GM18508 (cell line): ENCODE results near the gene ARHGAP21.
"Not testable (repeated sequence)": the region's sequence is repeated elsewhere in the genome, so short reads cannot be mapped to it uniquely, and the experiment has no call there.

Experiments
- ATAC-seq: cut with Tn5 transposase; IDR thresholded peaks from one replicate; pipeline ENCODE4 v1.9.1; 2021; ENCODE audit warnings: moderate number of reproducible peaks; ENCODE audit not compliant: insufficient read depth, unreplicated experiment

The ARHGAP21 gene

GRCh38 chr10:24643679-24644209, 79.9 kb downstream of the ARHGAP21 start:
- ATAC-seq: no peak

GRCh38 chr10:24642921-24643678, 80.6 kb downstream of the ARHGAP21 start:
- ATAC-seq: peak; percentile 72

DNA sequence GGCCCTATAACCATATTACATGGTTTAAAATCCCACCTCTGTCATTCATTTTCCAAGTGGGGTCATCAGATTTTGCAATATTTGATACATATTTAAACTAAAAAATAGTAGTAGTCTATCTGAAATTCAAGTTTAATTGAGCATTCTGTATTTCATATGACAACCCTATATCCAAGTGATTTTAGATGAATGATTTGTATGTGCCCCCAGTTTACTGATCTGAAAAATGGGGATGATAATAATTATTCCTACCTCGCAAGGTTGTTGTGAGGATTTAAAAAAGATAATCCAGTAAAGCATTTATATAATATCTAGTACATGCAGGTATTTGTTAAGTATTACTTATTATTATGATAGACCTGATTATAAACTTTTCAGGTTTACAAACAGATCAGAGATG, 84.6 kb downstream of the ARHGAP21 start:
- no peak for ATAC-seq

DNA sequence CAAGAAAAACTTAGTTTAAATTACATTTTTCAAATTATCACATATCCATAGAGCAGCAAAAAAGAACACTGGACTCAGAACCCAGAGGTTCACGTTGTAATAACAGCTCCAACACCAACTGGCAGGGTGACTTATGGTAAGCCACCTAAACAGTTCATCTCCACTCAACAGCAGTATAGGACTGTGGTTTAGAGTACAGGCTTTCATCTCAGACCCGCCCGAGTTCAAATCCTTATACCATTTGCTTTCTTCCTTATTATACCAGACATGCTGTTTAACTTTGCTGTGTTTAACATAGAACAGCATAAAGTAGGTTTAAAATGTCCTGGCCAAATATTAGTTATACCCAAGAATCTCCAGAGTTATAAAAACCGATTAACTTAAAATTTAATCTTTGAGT, 97.9 kb downstream of the ARHGAP21 start:
- ATAC-seq: no peak

DNA sequence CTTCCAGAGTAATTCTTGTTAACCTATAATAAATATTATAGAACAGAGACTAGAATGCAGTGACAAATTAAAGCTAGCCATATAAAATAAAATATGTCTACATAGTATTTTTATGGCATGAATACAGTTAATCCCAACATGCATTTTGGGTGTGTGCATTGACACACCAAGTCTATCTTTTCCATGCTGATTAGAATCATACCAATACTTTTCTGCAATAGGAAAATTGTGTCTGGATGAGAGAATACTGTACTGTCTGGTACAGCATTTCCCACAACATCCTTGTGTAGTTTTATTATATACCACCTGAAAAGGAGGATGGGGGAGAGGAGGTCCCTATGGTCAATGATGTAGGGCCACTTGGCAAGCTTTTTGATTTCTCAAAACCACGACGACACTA, 100.3 kb downstream of the ARHGAP21 start:
- no peak for ATAC-seq

DNA sequence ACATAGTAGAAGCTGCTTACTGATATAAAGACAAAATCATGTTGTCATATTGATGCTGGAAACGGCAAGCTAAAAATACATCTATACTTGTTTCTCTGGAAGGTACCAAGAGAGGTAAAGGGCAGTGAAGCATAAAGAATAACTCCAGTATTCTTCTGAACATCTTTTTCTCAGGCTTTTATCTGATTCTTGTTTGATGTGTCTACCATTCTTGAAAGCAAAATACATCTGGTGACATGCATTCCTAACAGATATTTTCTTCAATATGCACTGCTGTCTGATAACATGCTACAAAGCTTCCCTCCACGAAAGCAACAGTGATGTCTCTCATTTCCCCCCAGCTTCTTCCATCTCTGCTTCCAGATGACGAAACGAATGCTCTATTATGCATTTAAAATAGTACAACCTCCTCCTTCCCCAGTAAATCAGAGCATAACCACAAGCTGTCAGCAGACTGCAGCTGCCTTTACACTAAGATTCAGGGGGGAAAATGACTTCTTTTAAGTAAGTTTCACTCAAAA, 100.8 kb downstream of the ARHGAP21 start:
- no peak for ATAC-seq

DNA sequence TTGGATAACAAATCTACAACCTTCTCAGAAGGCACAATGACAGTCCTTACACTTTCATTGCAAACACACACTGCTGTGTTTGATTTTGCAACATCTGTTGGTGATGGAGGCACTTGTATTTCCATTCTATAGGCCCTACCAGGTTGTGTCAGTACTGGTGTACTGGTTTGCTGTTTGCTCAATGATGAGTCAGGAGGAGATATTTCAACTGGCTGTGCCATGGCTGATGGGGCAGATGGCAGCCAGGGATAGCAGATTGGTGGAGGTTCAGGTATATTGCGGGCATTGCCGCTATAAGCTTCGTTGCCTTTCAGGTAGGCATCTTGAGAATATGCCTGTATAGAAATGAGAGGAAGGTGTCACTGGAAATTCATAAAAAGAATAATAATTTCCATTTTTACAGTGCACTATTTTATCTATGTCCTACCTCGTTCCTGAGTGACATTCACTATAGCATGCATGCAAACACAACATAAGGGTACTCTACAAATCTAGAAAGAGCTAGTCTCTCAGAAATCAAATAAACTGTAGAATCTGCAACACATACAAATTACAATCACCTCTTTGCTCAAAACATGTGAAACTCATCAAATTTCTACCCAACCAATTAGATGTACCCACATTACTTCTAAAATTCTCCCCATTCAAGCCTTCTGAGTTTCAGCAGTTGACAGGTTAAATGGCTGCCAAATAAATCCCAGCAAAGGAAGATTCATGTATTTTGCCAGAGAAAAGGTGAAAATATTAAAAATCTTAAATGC, 102.5 kb downstream of the ARHGAP21 start:
- not testable (repeated sequence) for ATAC-seq

DNA sequence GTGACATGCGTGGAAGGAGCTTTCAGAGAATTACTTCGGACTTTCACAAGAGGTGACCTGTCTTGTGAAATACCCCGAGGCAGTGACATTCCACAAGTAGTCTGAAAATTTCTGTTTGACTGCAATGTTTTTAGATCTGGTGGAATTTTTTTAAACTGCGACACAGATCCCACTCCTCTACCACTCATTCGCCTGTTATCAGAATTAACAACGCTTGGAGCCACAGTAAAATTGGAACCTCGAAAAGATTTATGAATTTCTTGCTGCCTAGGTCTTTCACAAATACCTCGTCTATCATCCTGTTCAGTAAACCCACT, 103.7 kb downstream of the ARHGAP21 start:
- not testable (repeated sequence) for ATAC-seq

- not testable (repeated sequence) for ATAC-seq
Observed at GRCh38 chr10:24619291-24619993, 104.2 kb downstream of the ARHGAP21 start.

- ATAC-seq: no peak
Observed at GRCh38 chr10:24618401-24618800, 105.3 kb downstream of the ARHGAP21 start.

DNA sequence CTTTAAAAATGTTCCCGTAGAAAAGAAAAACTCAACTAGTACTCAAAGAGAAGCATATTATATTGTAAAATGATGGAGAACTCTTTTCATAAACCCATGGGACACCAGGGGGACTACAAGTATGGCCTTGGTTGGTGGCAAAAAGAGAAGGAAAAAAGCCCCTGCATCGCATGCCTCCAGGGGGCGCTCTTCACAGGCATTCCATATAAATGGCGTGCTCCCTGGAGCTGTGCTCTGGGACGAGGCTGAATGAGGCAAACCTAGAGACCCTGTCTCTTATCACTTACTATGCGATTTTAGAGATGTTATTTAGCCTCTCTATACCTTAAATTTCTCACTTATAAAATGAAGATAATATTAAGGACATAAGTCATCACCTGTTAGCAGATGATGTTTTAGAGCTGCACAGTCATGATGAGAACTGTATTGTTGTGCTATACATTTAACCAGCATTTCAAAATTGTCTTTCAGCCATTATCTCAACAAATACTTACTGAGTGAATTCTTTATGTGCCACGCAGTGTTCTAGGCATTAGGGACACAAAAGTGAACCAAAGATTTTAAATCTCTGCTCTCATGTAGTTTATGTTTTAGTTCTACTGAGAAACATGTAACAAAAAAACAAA, 105.8 kb downstream of the ARHGAP21 start:
- no peak for ATAC-seq

DNA sequence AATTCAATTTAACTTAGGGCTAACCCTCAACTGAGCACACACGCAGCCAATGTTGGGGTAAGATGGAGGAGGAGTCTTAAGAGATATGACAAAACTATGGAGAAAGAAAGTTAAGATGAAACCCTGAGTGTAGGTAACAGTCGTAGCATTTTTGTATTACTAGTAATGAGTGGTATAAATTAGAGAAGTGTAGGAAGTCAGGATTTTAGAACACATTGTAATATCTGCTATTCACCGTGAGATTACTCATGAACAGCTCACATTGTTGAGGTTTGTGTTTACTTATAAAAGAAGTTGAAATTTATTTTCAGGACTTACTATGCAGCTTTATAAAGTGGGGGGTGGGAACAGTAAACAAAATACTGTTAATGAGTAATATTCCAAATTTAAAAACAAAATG, 107.2 kb downstream of the ARHGAP21 start:
- ATAC-seq: no peak

GRCh38 chr10:24606021-24606420, 117.7 kb downstream of the ARHGAP21 start:
- no peak for ATAC-seq

GRCh38 chr10:24605141-24605540, 118.5 kb downstream of the ARHGAP21 start:
- ATAC-seq: no peak

GRCh38 chr10:24603333-24603732, 120.4 kb downstream of the ARHGAP21 start:
- ATAC-seq: no peak

- no peak for ATAC-seq
Observed at GRCh38 chr10:24597961-24598360, 125.7 kb downstream of the ARHGAP21 start.

DNA sequence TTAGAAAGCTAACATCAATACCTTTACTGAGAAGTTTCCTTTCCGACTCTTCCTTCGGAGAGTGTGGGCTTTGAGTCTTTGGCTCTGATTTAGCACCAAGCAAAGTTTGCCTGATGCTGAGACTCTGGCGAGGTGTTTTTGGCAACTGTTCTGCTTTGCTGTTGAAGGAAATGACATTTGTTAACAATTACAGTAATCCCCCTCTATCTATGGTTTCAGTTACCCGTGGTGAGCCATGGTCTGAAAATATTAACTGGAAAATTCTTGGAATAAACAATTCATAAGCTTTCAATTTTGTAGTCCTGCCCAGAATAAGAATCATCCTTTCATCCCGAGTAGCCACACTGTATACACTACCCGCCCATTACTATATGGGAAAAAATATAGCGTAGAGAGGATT, 126.3 kb downstream of the ARHGAP21 start:
- ATAC-seq: no peak

DNA sequence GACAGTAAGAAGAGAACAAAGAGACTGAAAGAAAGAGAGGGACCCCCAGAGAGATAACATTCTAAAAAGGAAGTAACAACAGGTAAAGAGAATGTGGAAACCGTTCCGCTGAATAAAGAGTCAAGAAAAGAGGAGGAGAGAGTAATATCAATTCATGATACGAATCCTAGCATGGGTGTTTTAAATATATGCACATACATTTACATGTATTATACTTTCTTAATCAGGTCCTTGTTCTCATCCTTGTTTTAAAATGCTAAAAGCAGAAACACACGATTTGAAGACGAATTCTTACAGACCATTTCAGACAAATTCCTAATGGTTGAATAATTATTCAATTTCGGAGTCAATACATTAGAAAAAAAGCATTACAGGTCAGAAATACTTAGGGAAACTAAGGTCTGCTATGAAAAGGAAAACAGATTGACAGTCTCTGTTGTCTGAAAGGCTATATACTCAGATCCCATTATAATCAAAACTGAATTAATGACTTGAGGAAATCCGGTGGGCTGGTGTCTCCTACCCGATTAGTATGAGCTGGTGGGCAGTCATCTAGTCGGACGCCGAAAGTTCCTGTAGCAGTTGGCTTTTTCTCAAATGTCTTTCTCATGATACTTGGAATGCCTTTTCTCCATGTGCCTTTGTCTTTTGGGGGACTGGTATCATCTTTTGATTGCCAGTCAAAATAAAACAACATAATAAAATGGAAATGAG, 127.3 kb downstream of the ARHGAP21 start:
- ATAC-seq: no peak

- ATAC-seq: no peak
Observed at GRCh38 chr10:24590697-24591457, 132.8 kb downstream of the ARHGAP21 start.
